Skeletal muscle tissue (tissue), 4 donors: ENCODE results near the gene PCDHA5. TPM values are rescaled to one million over a fixed set of nuclear protein-coding genes. Genes with fewer than 3 reads are reported as not detected.
A peak's percentile ranks its signal among the peaks of the same experiment; 100 is the strongest.
"Not testable (repeated sequence)": the region's sequence is repeated elsewhere in the genome, so short reads cannot be mapped to it uniquely, and the experiment has no call there.

ENCODE experiments used
- H3K27ac ChIP-seq: one replicate; pipeline ENCODE4 v1.7.0; 2013; ENCODE audit warnings: mild to moderate bottlenecking, low read depth, low read length, inconsistent platforms
- H3K27me3 ChIP-seq, 3 donors: one replicate each; pipeline ENCODE4 v1.7.0; 2013; ENCODE audit warnings: low read length in 3 of 3; ENCODE audit not compliant: control insufficient read depth in 3 of 3, insufficient read depth in 3 of 3
- H3K36me3 ChIP-seq, 3 donors: one replicate each; pipeline ENCODE4 v1.7.0; 2013; ENCODE audit warnings: low read length in 3 of 3; ENCODE audit not compliant: control insufficient read depth in 3 of 3, insufficient read depth in 3 of 3
- H3K4me1 ChIP-seq, 3 donors: one replicate each; pipeline ENCODE4 v1.7.0; 2013; ENCODE audit warnings: low read length in 3 of 3, mild to moderate bottlenecking in 3 of 3; ENCODE audit not compliant: control insufficient read depth in 3 of 3, insufficient read depth in 3 of 3
- H3K4me3 ChIP-seq, 3 donors: one replicate each; pipeline ENCODE4 v1.7.0; 2013; ENCODE audit warnings: low read length in 3 of 3
- H3K9ac ChIP-seq, 3 donors: one replicate each; pipeline ENCODE4 v1.7.0; 2013; ENCODE audit warnings: low read length in 3 of 3, mild to moderate bottlenecking in 3 of 3, moderate library complexity in 2 of 3, low read depth in 1 of 3
- H3K9me3 ChIP-seq, 3 donors: one replicate each; pipeline ENCODE4 v1.7.0; 2013; ENCODE audit warnings: low read length in 3 of 3; ENCODE audit not compliant: control insufficient read depth in 3 of 3
- total RNA-seq: library from RNA; depleted of rRNA; stranded (reverse); fragments of >200 nt; gene quantifications from one replicate; pipeline ENCODE4 v1.2.3, GENCODE V29; 2014
- donor health status: Osteomylitis.

The PCDHA5 gene
- total RNA-seq, 1 donor from 2014 or later: not detected

- Histone ChIP-seq H3K27me3 (peaks cover 0 to 8% (median 0%) of the 10 kb centered on the region in 3 donors), H3K27ac (no peak overlapping the region), H3K4me3 (peak overlapping the region in 1 of 3 donors; percentile 6), H3K9me3 (peaks cover 3 to 18% (median 16%) of the 10 kb centered on the region in 3 donors), H3K9ac (no peak overlapping the region), H3K4me1 (no peaks in the 10 kb centered on the region), H3K36me3 (no peaks in the 10 kb centered on the region)
Measured at GRCh38 chr5:140796718-140797095, 24.7 kb upstream of the PCDHA5 start.

- Histone ChIP-seq H3K4me1 (no peaks in the 10 kb centered on the region), H3K27ac (no peak within 1 kb of the TSS), H3K4me3 (peak within 1 kb of the TSS in 1 of 3 donors; percentile 15), H3K9ac (no peak within 1 kb of the TSS), H3K27me3 (peaks cover 0 to 15% (median 0%) of the 10 kb centered on the region in 3 donors), H3K9me3 (peaks cover 8 to 24% (median 9%) of the 10 kb centered on the region in 3 donors), H3K36me3 (no peaks in the 10 kb centered on the region)
Measured at GRCh38 chr5:140800816-140801493, 20.5 kb upstream of the PCDHA5 start, which contains the start of gene PCDHA3. Gene PCDHA3, plus strand, starts transcription at chr5:140801057.

GRCh38 chr5:140801494-140801841 lies 19.9 kb upstream of the PCDHA5 start:
- peaks cover 8 to 22% (median 9%) of the 10 kb centered on the region in 3 donors for H3K9me3 ChIP-seq
- H3K27ac ChIP-seq: no peak overlapping the region
- no peaks in the 10 kb centered on the region for H3K4me1 ChIP-seq
- H3K36me3 ChIP-seq: no peaks in the 10 kb centered on the region
- peak overlapping the region in 1 of 3 donors; percentile 15 for H3K4me3 ChIP-seq
- H3K27me3 ChIP-seq: peaks cover 0 to 15% (median 0%) of the 10 kb centered on the region in 3 donors
- no peak overlapping the region for H3K9ac ChIP-seq

GRCh38 chr5:140802381-140802780 lies 19.0 kb upstream of the PCDHA5 start:
- H3K27me3 ChIP-seq, H3K36me3 ChIP-seq, H3K27ac ChIP-seq, H3K9ac ChIP-seq, H3K4me1 ChIP-seq: not testable (repeated sequence)
- peak overlapping the region in 1 of 3 donors; percentile 13 for H3K4me3 ChIP-seq
- peaks cover 9 to 20% (median 12%) of the 10 kb centered on the region in 3 donors for H3K9me3 ChIP-seq

GRCh38 chr5:140802781-140803271 lies 18.6 kb upstream of the PCDHA5 start:
- Histone ChIP-seq H3K27ac (no peak overlapping the region), H3K9ac (no peak overlapping the region), H3K27me3 (peaks cover 0 to 9% (median 0%) of the 10 kb centered on the region in 3 donors), H3K4me3 (peak overlapping the region in 1 of 3 donors; percentile 13), H3K36me3 (no peaks in the 10 kb centered on the region), H3K9me3 (peaks cover 9 to 22% (median 12%) of the 10 kb centered on the region in 3 donors), H3K4me1 (no peaks in the 10 kb centered on the region)

GRCh38 chr5:140806834-140807775 lies 14.3 kb upstream of the PCDHA5 start, which contains the start of gene PCDHA4:
Gene PCDHA4, plus strand, starts transcription at chr5:140807068.
- H3K4me3 ChIP-seq: peak within 1 kb of the TSS in 1 of 3 donors; percentile 16
- H3K4me1 ChIP-seq: no peaks in the 10 kb centered on the region
- peaks cover 0 to 6% (median 0%) of the 10 kb centered on the region in 3 donors for H3K27me3 ChIP-seq
- H3K9me3 ChIP-seq: peaks cover 7 to 27% (median 10%) of the 10 kb centered on the region in 3 donors
- H3K9ac ChIP-seq: no peak within 1 kb of the TSS
- H3K27ac ChIP-seq: no peak within 1 kb of the TSS
- H3K36me3 ChIP-seq: no peaks in the 10 kb centered on the region

- H3K36me3 ChIP-seq, H3K27ac ChIP-seq, H3K4me3 ChIP-seq, H3K9ac ChIP-seq, H3K4me1 ChIP-seq, H3K27me3 ChIP-seq: not testable (repeated sequence)
- H3K9me3 ChIP-seq: peaks cover 3 to 15% (median 7%) of the 10 kb centered on the region in 3 donors
Measured at GRCh38 chr5:140808241-140808888, 13.0 kb upstream of the PCDHA5 start.

- Histone ChIP-seq H3K9ac (no peak overlapping the region), H3K27me3 (no peaks in the 10 kb centered on the region), H3K4me1 (no peaks in the 10 kb centered on the region), H3K9me3 (peaks cover 3 to 15% (median 5%) of the 10 kb centered on the region in 3 donors), H3K4me3 (no peak overlapping the region), H3K27ac (no peak overlapping the region), H3K36me3 (no peaks in the 10 kb centered on the region)
Measured at GRCh38 chr5:140808889-140809291, 12.5 kb upstream of the PCDHA5 start.

- Histone ChIP-seq H3K4me3 (peak overlapping the region in 1 of 3 donors; percentile 7), H3K9ac (no peak overlapping the region), H3K4me1 (no peaks in the 10 kb centered on the region), H3K9me3 (peaks cover 0 to 8% (median 0%) of the 10 kb centered on the region in 3 donors), H3K36me3 (no peaks in the 10 kb centered on the region), H3K27ac (no peak overlapping the region), H3K27me3 (peaks cover 0 to 10% (median 0%) of the 10 kb centered on the region in 3 donors)
Measured at GRCh38 chr5:140822281-140822629, 842 bp downstream of the PCDHA5 start.
